ENCODE data around the gene AFTPH. TPM values are rescaled to one million over a fixed set of nuclear protein-coding genes. Genes with fewer than 3 reads are reported as not detected.

The AFTPH gene
- total RNA-seq, 1 experiment from 2014 or later = 14.9 TPM

DNA sequence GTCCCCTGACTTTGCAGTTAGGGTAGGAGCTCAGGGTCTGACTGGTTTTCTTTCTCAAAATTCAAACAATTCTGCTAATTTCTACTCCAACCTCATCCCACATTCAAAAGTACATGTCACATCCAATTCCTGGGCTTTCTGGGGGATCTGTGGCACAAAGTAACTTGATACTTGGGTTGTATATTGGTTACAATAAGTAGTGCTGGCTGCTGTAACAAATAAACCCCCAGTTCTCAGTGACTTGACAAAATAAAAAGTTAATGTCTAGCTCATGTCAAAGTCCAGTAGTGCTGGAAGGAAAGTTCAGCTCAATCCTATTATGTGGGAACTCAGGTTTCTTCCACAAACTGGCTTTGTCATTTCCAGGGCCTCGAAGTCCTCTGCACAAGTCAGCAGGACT is 47.1 kb upstream of the AFTPH start:
- ChIA-PET POLR2A (no interaction called here), CTCF (interaction anchor here (1.0 to 4.8 kb wide), 2 partner anchors 9 to 11 kb away, joined by 3 to 32 read pairs; no protein-coding TSS in a partner anchor)
- no peak for DNase-seq (ENCODE audit: low spot score)
- H3K27me3 Mint-ChIP-seq (ENCODE audit: low read depth) = no peaks in the 10 kb centered on the region
- ATAC-seq = no peak
- H3K36me3 Mint-ChIP-seq = no peaks in the 10 kb centered on the region
- H3K27ac Mint-ChIP-seq = no peak overlapping the region
- no peak overlapping the region for H3K4me3 Mint-ChIP-seq
- H3K9me3 Mint-ChIP-seq = peaks cover 9% of the 10 kb centered on the region; the same call in 1 of the 2 replicates
- peaks cover 16% of the 10 kb centered on the region for H3K4me1 Mint-ChIP-seq
- TF ChIP-seq NFE2L1 (CRISPR knock-in tag; IDR thresholded peaks at IDR 0.05) (no peak), MYBL2 (CRISPR knock-in tag; IDR thresholded peaks at IDR 0.05) (no peak), ZNF423 (CRISPR knock-in tag; IDR thresholded peaks at IDR 0.05) (no peak), GABPB1 (CRISPR knock-in tag; IDR thresholded peaks at IDR 0.05) (no peak), KAT7 (CRISPR knock-in tag; IDR thresholded peaks at IDR 0.05; ENCODE audit: borderline replicate concordance) (no peak)
- TF ChIP-seq, protein P1, sequence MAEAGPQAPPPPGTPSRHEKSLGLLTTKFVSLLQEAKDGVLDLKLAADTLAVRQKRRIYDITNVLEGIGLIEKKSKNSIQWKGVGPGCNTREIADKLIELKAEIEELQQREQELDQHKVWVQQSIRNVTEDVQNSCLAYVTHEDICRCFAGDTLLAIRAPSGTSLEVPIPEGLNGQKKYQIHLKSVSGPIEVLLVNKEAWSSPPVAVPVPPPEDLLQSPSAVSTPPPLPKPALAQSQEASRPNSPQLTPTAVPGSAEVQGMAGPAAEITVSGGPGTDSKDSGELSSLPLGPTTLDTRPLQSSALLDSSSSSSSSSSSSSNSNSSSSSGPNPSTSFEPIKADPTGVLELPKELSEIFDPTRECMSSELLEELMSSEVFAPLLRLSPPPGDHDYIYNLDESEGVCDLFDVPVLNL (CRISPR knock-in tag; IDR thresholded peaks at IDR 0.05; ENCODE audit: borderline replicate concordance, low read depth) = no peak
- TF ChIP-seq, protein P2, sequence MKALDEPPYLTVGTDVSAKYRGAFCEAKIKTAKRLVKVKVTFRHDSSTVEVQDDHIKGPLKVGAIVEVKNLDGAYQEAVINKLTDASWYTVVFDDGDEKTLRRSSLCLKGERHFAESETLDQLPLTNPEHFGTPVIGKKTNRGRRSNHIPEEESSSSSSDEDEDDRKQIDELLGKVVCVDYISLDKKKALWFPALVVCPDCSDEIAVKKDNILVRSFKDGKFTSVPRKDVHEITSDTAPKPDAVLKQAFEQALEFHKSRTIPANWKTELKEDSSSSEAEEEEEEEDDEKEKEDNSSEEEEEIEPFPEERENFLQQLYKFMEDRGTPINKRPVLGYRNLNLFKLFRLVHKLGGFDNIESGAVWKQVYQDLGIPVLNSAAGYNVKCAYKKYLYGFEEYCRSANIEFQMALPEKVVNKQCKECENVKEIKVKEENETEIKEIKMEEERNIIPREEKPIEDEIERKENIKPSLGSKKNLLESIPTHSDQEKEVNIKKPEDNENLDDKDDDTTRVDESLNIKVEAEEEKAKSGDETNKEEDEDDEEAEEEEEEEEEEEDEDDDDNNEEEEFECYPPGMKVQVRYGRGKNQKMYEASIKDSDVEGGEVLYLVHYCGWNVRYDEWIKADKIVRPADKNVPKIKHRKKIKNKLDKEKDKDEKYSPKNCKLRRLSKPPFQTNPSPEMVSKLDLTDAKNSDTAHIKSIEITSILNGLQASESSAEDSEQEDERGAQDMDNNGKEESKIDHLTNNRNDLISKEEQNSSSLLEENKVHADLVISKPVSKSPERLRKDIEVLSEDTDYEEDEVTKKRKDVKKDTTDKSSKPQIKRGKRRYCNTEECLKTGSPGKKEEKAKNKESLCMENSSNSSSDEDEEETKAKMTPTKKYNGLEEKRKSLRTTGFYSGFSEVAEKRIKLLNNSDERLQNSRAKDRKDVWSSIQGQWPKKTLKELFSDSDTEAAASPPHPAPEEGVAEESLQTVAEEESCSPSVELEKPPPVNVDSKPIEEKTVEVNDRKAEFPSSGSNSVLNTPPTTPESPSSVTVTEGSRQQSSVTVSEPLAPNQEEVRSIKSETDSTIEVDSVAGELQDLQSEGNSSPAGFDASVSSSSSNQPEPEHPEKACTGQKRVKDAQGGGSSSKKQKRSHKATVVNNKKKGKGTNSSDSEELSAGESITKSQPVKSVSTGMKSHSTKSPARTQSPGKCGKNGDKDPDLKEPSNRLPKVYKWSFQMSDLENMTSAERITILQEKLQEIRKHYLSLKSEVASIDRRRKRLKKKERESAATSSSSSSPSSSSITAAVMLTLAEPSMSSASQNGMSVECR (CRISPR knock-in tag; IDR thresholded peaks at IDR 0.05; ENCODE audit: borderline replicate concordance) = no peak
- TF ChIP-seq, protein P3, sequence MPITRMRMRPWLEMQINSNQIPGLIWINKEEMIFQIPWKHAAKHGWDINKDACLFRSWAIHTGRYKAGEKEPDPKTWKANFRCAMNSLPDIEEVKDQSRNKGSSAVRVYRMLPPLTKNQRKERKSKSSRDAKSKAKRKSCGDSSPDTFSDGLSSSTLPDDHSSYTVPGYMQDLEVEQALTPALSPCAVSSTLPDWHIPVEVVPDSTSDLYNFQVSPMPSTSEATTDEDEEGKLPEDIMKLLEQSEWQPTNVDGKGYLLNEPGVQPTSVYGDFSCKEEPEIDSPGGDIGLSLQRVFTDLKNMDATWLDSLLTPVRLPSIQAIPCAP (CRISPR knock-in tag; IDR thresholded peaks at IDR 0.05) = no peak

DNA sequence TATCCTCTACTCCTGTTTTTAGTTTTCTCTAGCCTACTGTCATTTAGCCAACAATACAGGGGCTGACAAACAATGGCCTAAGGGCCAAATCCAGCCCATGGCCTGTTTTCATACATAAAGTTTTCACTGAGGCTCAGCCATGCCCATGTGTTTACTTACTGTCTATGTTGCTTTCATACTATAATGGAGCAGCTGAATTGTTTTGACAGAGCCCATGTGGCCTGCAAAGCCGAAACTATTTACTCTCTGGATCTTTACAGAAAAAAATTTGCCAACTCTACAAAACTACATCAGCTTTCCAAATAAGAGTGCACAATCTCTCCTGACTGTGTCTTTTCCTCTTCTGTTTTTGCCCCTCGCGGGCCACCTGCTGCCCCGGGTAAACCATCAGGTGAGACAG is 46.1 kb upstream of the AFTPH start:
- Mint-ChIP-seq H3K9me3 (peaks cover 9% of the 10 kb centered on the region; the same call in 1 of the 2 replicates), H3K36me3 (no peaks in the 10 kb centered on the region), H3K27ac (no peak overlapping the region), H3K4me1 (peaks cover 23% of the 10 kb centered on the region), H3K4me3 (no peak overlapping the region), H3K27me3 (ENCODE audit: low read depth) (no peaks in the 10 kb centered on the region)
- ATAC-seq (no peak), DNase-seq (ENCODE audit: low spot score) (no peak)
- ChIA-PET POLR2A (no interaction called here), CTCF (interaction anchor here (4.8 kb wide), 1 partner anchor 10 kb away, joined by 32 read pairs; no protein-coding TSS in a partner anchor)
- TF ChIP-seq KAT7 (CRISPR knock-in tag; IDR thresholded peaks at IDR 0.05; ENCODE audit: borderline replicate concordance) (no peak), ZNF219 (CRISPR knock-in tag; IDR thresholded peaks at IDR 0.05; ENCODE audit: borderline replicate concordance) (no peak), MYBL2 (CRISPR knock-in tag; IDR thresholded peaks at IDR 0.05) (no peak), TEAD1 (CRISPR knock-in tag; IDR thresholded peaks at IDR 0.05) (no peak), SOX15 (CRISPR knock-in tag; IDR thresholded peaks at IDR 0.05) (no peak), TP53 (CRISPR knock-in tag; IDR thresholded peaks at IDR 0.05) (no peak), NFYB (CRISPR knock-in tag; conservative IDR thresholded peaks at IDR 0.05; ENCODE audit: low read depth) (no peak), ZNF263 (CRISPR knock-in tag; IDR thresholded peaks at IDR 0.05; ENCODE audit: low read depth) (no peak), HMGA2 (CRISPR knock-in tag; IDR thresholded peaks at IDR 0.05) (no peak)
- TF ChIP-seq, protein P1 (CRISPR knock-in tag; IDR thresholded peaks at IDR 0.05; ENCODE audit: borderline replicate concordance, low read depth) = no peak
- TF ChIP-seq, protein P4, sequence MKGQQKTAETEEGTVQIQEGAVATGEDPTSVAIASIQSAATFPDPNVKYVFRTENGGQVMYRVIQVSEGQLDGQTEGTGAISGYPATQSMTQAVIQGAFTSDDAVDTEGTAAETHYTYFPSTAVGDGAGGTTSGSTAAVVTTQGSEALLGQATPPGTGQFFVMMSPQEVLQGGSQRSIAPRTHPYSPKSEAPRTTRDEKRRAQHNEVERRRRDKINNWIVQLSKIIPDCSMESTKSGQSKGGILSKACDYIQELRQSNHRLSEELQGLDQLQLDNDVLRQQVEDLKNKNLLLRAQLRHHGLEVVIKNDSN (CRISPR knock-in tag; IDR thresholded peaks at IDR 0.05) = no peak
- TF ChIP-seq, protein P5, sequence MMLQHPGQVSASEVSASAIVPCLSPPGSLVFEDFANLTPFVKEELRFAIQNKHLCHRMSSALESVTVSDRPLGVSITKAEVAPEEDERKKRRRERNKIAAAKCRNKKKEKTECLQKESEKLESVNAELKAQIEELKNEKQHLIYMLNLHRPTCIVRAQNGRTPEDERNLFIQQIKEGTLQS (CRISPR knock-in tag; conservative IDR thresholded peaks at IDR 0.05) = no peak
- TF ChIP-seq, protein P6, sequence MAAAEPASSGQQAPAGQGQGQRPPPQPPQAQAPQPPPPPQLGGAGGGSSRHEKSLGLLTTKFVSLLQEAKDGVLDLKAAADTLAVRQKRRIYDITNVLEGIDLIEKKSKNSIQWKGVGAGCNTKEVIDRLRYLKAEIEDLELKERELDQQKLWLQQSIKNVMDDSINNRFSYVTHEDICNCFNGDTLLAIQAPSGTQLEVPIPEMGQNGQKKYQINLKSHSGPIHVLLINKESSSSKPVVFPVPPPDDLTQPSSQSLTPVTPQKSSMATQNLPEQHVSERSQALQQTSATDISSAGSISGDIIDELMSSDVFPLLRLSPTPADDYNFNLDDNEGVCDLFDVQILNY (CRISPR knock-in tag; IDR thresholded peaks at IDR 0.05) = no peak
- TF ChIP-seq, protein P7, sequence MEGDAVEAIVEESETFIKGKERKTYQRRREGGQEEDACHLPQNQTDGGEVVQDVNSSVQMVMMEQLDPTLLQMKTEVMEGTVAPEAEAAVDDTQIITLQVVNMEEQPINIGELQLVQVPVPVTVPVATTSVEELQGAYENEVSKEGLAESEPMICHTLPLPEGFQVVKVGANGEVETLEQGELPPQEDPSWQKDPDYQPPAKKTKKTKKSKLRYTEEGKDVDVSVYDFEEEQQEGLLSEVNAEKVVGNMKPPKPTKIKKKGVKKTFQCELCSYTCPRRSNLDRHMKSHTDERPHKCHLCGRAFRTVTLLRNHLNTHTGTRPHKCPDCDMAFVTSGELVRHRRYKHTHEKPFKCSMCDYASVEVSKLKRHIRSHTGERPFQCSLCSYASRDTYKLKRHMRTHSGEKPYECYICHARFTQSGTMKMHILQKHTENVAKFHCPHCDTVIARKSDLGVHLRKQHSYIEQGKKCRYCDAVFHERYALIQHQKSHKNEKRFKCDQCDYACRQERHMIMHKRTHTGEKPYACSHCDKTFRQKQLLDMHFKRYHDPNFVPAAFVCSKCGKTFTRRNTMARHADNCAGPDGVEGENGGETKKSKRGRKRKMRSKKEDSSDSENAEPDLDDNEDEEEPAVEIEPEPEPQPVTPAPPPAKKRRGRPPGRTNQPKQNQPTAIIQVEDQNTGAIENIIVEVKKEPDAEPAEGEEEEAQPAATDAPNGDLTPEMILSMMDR (IDR thresholded peaks at IDR 0.05) = no peak
